IPS-NIHi7 (cell line): ENCODE measurements around the gene INPP5A.

Experiments
- DNase-seq: peaks from one replicate; pipeline ENCODE4 v3.0.0; 2012; ENCODE audit warnings: mixed read lengths; ENCODE audit errors: extremely low spot score

The INPP5A gene

DNA sequence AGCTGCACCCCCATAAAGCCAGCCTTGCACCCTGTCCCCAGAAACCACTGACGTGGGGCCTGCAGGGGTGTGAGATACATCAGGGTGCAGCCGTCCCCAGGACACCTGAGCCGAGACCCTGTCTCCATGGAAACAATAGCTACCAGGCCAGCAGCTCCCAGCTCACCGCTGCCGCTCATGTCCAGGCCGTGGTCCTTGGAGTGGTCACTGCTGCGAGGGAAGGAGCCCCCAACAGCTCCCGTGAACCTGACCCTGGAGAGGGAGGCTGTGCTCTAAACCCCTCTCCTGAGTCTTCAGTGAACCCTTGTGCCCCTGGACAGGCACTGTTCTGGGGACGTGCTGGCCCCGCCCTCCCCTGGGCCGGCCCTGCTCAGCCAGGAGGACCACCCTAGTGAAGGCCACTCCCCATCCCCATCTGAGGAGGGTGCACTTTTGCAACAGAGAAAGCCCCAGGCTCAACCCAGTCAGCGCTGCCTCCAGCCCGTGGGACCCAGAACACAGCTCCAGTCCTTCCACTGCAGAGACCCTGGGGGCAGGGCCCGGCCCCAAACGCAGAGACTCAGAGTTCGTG, 19.6 kb upstream of the INPP5A start:
- DNase-seq: peak; percentile 52

- DNase-seq: peak; percentile 82
These were observed 18.8 kb upstream of the INPP5A start for GRCh38 chr10:132518572-132519381.

DNA sequence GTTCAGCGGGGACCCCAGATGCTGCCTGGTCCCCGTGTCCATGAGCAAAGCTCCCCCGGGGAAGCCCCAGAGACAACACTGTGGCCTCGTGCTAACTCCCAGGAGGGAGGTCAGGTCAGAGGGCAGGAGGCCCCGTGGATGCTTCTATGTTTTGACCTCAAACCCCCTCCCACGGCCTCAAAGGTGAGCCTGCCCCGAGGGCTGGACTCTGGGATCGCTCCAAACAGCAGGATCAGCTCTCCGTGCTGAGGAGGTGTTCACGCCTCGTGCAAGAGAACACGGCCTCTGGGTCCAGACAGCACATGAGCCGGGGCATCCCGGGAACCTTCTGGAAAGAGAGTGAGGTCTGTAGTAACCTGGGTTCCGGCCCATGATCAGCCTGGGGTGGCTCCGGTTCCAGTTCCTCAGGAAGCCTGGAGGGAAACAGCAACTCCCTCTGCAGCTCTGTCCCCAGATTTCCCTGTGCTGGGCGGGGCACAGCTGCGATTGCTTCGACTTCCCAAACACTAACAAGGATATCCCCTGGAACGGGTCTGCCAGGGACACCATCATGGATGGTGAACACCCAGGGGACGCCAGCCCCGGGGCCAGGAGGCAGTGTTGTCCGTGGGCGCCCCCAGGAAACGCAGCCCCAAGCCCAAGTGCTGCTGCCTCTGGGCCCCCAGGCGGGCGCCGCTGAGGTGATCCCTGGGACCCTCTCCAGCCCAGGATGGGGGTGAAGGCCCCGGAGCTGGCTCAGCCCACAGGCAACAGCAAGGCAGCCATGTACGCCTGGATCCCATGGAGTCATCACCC, 18.0 kb upstream of the INPP5A start:
- DNase-seq: no peak

DNA sequence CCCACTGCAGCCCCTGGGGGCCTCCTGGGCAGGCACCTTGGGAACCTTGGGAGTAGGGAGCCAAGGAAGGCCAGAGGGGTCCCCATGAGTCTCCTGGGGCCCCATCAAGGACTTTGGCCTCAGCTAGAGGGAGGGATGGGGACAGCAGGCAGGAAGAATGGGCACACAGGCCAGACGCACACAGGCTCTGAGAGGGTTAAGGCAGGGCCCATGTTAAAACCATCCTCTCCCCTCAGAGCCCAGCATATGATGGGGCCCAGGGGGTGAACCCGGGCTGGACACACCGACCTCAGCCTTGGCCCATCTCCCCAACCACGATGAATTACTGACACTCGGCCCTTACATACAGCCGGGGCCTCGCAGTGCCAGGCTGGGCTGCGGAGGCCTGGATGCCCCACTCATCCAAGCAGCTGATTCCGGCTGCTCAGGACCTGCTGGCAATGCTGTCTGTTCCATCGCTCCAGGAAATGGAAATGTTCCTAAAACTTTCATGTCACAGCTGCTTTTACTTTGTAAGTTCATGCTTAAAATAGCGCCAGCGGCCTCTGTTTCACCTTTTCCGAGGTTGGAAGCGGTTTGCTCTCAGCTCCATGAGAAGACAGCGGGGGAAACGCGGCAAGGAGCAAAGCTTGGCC, 17.3 kb upstream of the INPP5A start:
- no peak for DNase-seq

DNA sequence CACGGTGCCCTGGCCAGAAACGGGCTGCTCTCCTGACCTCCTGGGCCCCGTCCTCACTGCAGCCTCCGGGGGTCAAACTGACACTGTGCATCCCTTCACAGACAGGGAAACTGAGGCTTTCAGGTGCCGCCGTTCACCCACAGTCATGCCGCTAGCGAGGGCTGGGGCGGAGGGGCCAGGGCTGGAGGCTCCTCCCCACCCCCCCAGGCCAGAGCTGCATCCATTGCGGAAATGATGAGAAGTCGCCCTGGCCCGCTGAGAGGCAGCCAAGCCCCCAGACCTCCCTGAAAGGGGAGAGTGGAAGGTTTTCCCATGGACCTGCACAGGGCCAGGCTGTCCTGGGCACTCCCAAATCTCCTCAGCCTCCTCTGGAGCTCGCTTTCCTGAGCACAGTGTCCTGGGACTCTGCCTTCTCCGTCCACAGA, 16.5 kb upstream of the INPP5A start:
- no peak for DNase-seq

DNA sequence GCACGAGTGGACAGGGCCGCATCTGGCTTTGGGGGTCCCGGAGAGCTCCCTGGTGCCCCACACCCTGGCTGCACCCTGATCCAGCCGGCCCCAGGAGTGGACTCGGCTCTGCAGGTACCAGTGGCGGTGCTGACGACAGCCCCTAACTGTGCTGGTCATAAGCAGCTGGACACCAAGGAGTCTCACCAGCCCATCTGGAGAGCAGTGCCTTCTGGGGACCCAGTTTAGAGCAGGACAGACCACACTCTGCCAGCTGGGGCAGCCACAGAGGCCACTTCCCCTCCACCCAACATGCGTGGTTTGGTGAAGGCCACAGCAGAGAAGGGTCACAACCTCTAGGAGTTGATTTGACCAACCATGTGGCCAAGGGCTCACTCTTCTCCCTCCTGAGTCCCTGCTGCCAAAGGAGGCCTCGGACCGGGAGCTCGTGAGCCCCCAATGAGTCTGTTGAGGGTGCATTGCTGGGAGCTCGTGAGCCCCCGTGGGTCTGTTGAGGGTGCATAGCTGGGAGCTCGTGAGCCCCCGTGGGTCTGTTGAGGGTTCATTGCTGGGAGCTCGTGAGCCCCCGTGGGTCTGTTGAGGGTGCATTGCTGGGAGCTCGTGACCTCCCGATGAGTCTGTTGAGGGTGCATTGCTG, 16.0 kb upstream of the INPP5A start:
- no peak for DNase-seq

GRCh38 chr10:132522521-132523411, 14.8 kb upstream of the INPP5A start:
- no peak for DNase-seq

- DNase-seq: no peak
These were observed 13.8 kb upstream of the INPP5A start for GRCh38 chr10:132523561-132524442.

DNA sequence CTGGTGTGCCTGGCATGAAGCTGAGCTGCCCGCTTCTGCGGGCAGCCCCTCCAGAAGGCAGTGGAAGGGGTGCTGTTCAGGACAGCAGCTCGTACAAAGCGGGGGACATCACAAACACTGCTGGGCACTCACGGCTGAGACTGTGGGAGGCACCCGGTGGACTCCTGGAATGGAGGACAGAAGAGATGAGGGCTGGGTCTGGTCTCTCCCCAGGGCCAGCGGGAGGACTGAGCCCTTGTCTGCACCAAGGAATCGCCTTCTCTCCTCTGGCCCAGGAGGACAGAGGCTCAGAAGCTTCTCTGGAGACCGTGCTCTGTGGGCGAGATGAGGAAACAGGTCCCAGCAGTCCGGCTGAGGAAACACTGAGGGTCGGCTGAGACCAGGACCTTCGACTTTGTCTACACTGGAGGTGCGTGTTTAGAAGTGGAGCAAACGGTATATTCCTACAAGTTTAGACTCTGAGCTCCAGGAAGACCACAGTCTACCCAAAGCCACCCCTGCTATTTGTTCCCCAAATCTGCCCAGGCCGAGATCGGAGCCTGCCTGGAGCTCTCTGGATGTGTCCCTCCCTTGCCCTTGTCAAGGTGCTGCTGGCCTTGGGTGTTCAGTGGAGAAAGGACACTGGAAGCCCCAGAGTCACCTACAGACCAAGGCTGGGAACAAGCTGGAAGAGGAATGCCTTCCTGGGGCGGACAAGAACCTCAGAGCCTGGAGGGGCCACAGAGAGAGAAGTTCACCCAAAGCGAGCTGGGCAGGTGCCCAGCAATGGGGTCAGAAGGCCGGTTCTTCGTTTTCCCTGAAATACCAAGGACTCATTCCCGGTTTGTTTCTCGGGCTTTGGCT, 12.9 kb upstream of the INPP5A start:
- no peak for DNase-seq

- DNase-seq: no peak
These were observed 10.9 kb upstream of the INPP5A start for GRCh38 chr10:132526676-132527075.

- no peak for DNase-seq
These were observed 10.1 kb upstream of the INPP5A start for GRCh38 chr10:132527339-132528063.

- DNase-seq: no peak
These were observed 9.4 kb upstream of the INPP5A start for GRCh38 chr10:132528064-132528691.

DNA sequence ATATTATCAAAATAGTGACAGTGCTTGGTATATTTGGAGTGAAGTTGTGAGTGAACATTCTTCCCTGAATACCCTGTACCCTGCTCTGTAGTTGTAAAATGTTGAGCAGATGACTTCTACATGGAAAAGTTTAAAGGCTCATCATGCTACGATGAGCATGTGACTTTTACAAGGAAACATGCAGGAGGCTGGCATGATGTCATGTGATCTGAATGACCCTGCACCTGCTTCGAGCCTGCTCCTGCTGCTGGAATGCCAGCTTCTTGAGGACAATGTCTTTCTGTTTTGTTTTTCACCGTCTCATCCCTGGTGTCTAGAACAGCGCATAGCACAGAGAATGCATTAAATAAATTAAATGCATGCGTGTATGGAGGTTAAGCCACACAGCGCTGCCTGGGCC, 5.4 kb upstream of the INPP5A start:
- no peak for DNase-seq

DNA sequence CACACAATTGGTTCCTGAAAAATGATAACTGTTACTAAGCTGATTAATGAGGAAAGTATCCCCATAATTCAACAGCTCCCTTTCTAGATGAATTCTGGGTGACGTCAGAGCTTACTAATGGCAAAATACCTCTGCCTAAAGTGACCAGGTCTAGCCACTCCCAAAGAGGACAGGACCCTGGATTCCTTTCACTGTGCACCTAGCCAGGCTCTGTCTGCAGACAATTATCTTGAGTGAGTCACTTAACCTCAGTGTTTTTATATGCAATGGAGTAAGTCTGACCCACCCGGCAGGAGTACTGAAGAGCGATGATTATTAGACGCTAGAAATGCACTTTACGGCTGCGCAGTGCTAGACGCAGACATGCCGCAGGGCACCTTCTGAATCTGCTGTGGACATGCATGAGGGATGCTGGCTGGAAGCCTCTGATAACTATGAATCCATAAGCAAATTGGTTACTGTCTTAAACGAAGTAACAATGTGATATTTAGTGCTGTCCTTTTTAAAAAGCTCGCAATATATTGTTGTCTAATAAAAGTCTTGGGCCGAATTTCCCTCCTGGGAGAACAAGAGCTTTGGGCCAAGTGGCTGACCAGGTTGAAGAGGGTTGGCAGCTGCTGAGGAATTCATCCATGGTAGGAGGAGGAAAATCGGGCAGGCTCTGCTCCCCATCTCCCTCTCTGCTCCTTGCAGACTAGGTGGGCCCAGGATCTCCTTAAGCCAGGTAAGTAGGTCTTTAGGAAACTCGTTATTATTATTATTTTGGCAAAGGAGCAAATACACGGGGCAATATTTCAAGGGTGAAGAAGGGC, 4.6 kb upstream of the INPP5A start:
- no peak for DNase-seq

GRCh38 chr10:132533571-132534260, 3.9 kb upstream of the INPP5A start:
- DNase-seq: no peak

- no peak for DNase-seq
These were observed 3.1 kb upstream of the INPP5A start for GRCh38 chr10:132534391-132535064.
